CD14-positive monocyte (primary cell): ENCODE results near the gene ROPN1. TPM values are rescaled to one million over a fixed set of nuclear protein-coding genes. Genes with fewer than 3 reads are reported as not detected.

Experiments used
- DNase-seq, 3 donors: peaks; one replicate each; pipeline ENCODE4 v3.0.0-alpha.2; 2011 to 2022
- H2AFZ ChIP-seq: 2 replicates; pipeline ENCODE4 v1.6.0; 2012; ENCODE audit warnings: mild to moderate bottlenecking, low read depth, low read length, inconsistent platforms; ENCODE audit not compliant: insufficient read depth, poor library complexity, severe bottlenecking
- H3K27ac ChIP-seq, 2 donors: 1 replicate in 1 of 2; 2 replicates in 1 of 2; pipeline ENCODE4 v1.5.1; 2012 to 2013; ENCODE audit warnings: low read length in 2 of 2, control low read depth in 1 of 2, inconsistent platforms in 1 of 2, low read depth in 1 of 2, mild to moderate bottlenecking in 1 of 2
- H3K27me3 ChIP-seq, 2 donors: one replicate each; pipeline versions ENCODE4 v1.6.0 to v1.6.1; 2011 to 2013; ENCODE audit warnings: low read length in 2 of 2; ENCODE audit not compliant: control insufficient read depth in 2 of 2, insufficient read depth in 2 of 2
- H3K36me3 ChIP-seq, 2 donors: replicated peaks in 1 of 2; 1 replicate in 1 of 2; 2 replicates in 1 of 2; pipeline versions ENCODE4 v1.5.1 to v1.6.1; 2012 to 2013; ENCODE audit warnings: low read length in 2 of 2, control low read depth in 1 of 2, inconsistent platforms in 1 of 2, mild to moderate bottlenecking in 1 of 2; ENCODE audit not compliant: insufficient read depth in 2 of 2, control insufficient read depth in 1 of 2
- H3K4me1 ChIP-seq, 2 donors: 1 replicate in 1 of 2; 2 replicates in 1 of 2; pipeline versions ENCODE4 v1.5.1 to v1.6.1; 2012 to 2013; ENCODE audit warnings: low read length in 2 of 2, control low read depth in 1 of 2, inconsistent platforms in 1 of 2, mild to moderate bottlenecking in 1 of 2, moderate library complexity in 1 of 2; ENCODE audit not compliant: insufficient read depth in 2 of 2, control insufficient read depth in 1 of 2
- H3K4me2 ChIP-seq: replicated peaks from 2 replicates; pipeline ENCODE3; 2012; ENCODE audit warnings: low read length, moderate library complexity, mild to moderate bottlenecking; ENCODE audit not compliant: poor library complexity, severe bottlenecking; ENCODE audit errors: extremely low read depth
- H3K4me3 ChIP-seq, 3 experiments: fragments of 200-600 bp in 1 of 3; sonication (generic) in 1 of 3; replicated peaks in 1 of 3; 1 replicate in 2 of 3; 2 replicates in 1 of 3; pipeline ENCODE4 v1.5.1; 2011 to 2013; ENCODE audit warnings: low read length in 3 of 3, mild to moderate bottlenecking in 3 of 3, control low read depth in 2 of 3, low read depth in 2 of 3, inconsistent platforms in 1 of 3, moderate library complexity in 1 of 3
- H3K79me2 ChIP-seq: 2 replicates; pipeline ENCODE4 v1.6.0; 2012; ENCODE audit warnings: mild to moderate bottlenecking, control low read depth, inconsistent platforms, low read length, moderate library complexity; ENCODE audit not compliant: insufficient read depth
- H3K9ac ChIP-seq: 2 replicates; pipeline ENCODE4 v1.6.0; 2017; ENCODE audit warnings: low read length, mild to moderate bottlenecking; ENCODE audit not compliant: insufficient read depth, poor library complexity, severe bottlenecking
- H3K9me3 ChIP-seq, 2 donors: replicated peaks in 1 of 2; 1 replicate in 1 of 2; 2 replicates in 1 of 2; pipeline versions ENCODE4 v1.5.1 to v1.6.1; 2012 to 2013; ENCODE audit warnings: low read length in 2 of 2, control low read depth in 1 of 2; ENCODE audit not compliant: control insufficient read depth in 1 of 2, insufficient read depth in 1 of 2
- H4K20me1 ChIP-seq: 2 replicates; pipeline ENCODE4 v1.6.0; 2012; ENCODE audit warnings: mild to moderate bottlenecking, low read length, control low read depth, moderate library complexity; ENCODE audit not compliant: insufficient read depth
- H3K27ac Mint-ChIP-seq, 7 donors: one replicate each; pipeline ENCODE4 v1.8.0; 2020; ENCODE audit warnings: mild to moderate bottlenecking in 7 of 7, mixed read lengths in 7 of 7, moderate library complexity in 6 of 7, inconsistent platforms in 2 of 7
- H3K27me3 Mint-ChIP-seq, 3 donors: one replicate each; pipeline ENCODE4 v1.8.0; 2021 to 2022; ENCODE audit warnings: low read depth in 3 of 3, mild to moderate bottlenecking in 3 of 3, mixed read lengths in 3 of 3, moderate library complexity in 3 of 3, inconsistent platforms in 1 of 3
- H3K36me3 Mint-ChIP-seq, 2 donors: one replicate each; pipeline ENCODE4 v1.8.0; 2020; ENCODE audit warnings: mixed read lengths in 2 of 2, inconsistent platforms in 1 of 2, mild to moderate bottlenecking in 1 of 2
- H3K4me1 Mint-ChIP-seq: one replicate; pipeline ENCODE4 v1.8.0; 2020; ENCODE audit warnings: mild to moderate bottlenecking, mixed read lengths
- H3K4me3 Mint-ChIP-seq, 2 donors: one replicate each; pipeline ENCODE4 v1.8.0; 2020; ENCODE audit warnings: mild to moderate bottlenecking in 2 of 2, mixed read lengths in 2 of 2, moderate library complexity in 1 of 2
- H3K9me3 Mint-ChIP-seq, 7 donors: one replicate each; pipeline ENCODE4 v1.8.0; 2020 to 2022; ENCODE audit warnings: mixed read lengths in 7 of 7, mild to moderate bottlenecking in 6 of 7, moderate library complexity in 6 of 7, inconsistent platforms in 2 of 7
- CTCF ChIP-seq: fragments of 200-600 bp; IDR thresholded peaks from one replicate; pipeline ENCODE4 v1.8.0; 2022; ENCODE audit warnings: antibody characterized with exemption, mild to moderate bottlenecking
- WGBS: methylation state at CpG from one replicate; pipeline ENCODE4 v1.1.5; 2013; ENCODE audit warnings: missing lambda C conversion rate; ENCODE audit not compliant: insufficient coverage; 5-methylcytosine and 5-hydroxymethylcytosine counted together
- intact Hi-C, 2 donors: fragments of 100-400 bp; cut with micrococcal nuclease; formaldehyde crosslinking; loops; one replicate each; pipeline versions ENCODE4 v1.15.0 to v1.15.1; 2023
- polyA plus RNA-seq, 3 donors: library from polyadenylated mRNA; depleted of rRNA in 1 of 3; unstranded in 2 of 3; stranded (reverse) in 1 of 3; fragments of 300-500 nt in 2 of 3; fragments of >200 nt in 1 of 3; fragmentation: Illumina TruSeq in 2 of 3; gene quantifications; 1 replicate in 2 of 3; 2 replicates in 1 of 3; pipeline ENCODE4 v1.2.3, GENCODE V29; 2012 to 2021

Gene ROPN1
- polyA plus RNA-seq, 3 donors: not detected

GRCh38 chr3:123952844-123953520 lies 38.9 kb downstream of the ROPN1 start:
- Histone ChIP-seq H3K27ac (no peak overlapping the region), H3K79me2 (no peaks in the 10 kb centered on the region), H3K36me3 (peaks cover 25 to 51% of the 10 kb centered on the region in 2 donors), H3K9ac (no peak overlapping the region), H3K4me1 (no peaks in the 10 kb centered on the region), H3K27me3 (no peaks in the 10 kb centered on the region), H3K4me2 (no peak overlapping the region), H3K4me3 (no peak overlapping the region), H3K9me3 (no peaks in the 10 kb centered on the region), H2AFZ (no peak overlapping the region), H4K20me1 (no peaks in the 10 kb centered on the region)
- H3K4me3 Mint-ChIP-seq: no peak overlapping the region
- DNase-seq: no peak
- peaks cover 41 to 44% of the 10 kb centered on the region in 2 donors for H3K36me3 Mint-ChIP-seq
- no peaks in the 10 kb centered on the region for H3K27me3 Mint-ChIP-seq
- no peaks in the 10 kb centered on the region for H3K4me1 Mint-ChIP-seq
- no peaks in the 10 kb centered on the region for H3K9me3 Mint-ChIP-seq
- WGBS: 100% methylated on average over 1 of the region's 4 CpGs
- no peak for TF ChIP-seq CTCF
- no peak overlapping the region for H3K27ac Mint-ChIP-seq
- intact Hi-C loops: no loop called here

DNA sequence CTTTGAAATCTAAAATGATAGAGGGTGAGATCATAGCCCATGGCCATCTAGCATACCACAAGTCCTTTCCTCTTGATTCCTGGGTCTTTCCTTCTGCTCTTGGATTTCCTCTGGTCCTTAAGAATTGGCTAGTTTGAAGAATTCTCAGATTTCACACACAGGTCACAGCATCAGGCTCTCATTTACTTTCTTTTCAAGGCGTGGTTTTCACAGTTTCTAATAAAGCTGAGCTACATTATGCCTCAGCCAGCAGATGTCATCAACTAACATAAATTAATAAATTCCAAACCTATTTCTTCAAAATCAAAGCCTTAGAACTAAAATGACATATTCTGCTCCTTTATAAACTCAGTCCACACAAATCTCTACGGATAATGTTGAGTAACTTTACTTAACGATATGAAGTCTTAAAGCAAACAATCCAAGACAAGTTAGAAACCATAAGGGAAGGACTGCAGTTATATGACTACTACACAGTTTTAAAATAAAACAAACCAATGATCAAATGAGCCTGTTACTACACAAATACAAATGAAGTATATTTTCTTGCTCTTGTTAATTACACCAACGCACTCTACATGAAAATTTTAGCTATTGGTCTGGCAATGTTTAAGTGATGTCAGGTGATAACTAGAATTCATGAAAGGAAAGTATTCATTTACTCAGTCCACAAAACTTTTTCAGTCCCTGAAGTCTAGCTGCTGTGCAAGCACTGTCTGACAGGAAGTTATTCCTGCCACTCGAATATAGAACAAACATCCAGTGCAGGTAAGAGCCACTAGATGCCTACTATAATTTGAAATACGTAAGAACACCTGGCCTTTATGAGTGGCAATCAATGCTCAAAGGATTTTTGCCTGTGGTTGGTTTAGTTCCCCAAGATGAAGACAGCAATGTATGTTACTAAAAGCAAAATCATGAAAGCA lies 40.1 kb downstream of the ROPN1 start:
- H3K27me3 Mint-ChIP-seq: no peaks in the 10 kb centered on the region
- peak overlapping the region in 1 of 7 donors; percentile 10 for H3K27ac Mint-ChIP-seq
- Histone ChIP-seq H4K20me1 (no peaks in the 10 kb centered on the region), H3K4me1 (no peaks in the 10 kb centered on the region), H2AFZ (no peak overlapping the region), H3K36me3 (peaks cover 30 to 56% of the 10 kb centered on the region in 2 donors), H3K9ac (no peak overlapping the region), H3K27ac (no peak overlapping the region), H3K9me3 (no peaks in the 10 kb centered on the region), H3K27me3 (no peaks in the 10 kb centered on the region), H3K4me2 (no peak overlapping the region), H3K4me3 (no peak overlapping the region), H3K79me2 (no peaks in the 10 kb centered on the region)
- no peak for DNase-seq
- WGBS: 93% methylated on average over 3 of the region's 6 CpGs
- H3K4me3 Mint-ChIP-seq: no peak overlapping the region
- no peaks in the 10 kb centered on the region for H3K9me3 Mint-ChIP-seq
- TF ChIP-seq CTCF: no peak
- no peaks in the 10 kb centered on the region for H3K4me1 Mint-ChIP-seq
- H3K36me3 Mint-ChIP-seq: peaks cover 44 to 49% of the 10 kb centered on the region in 2 donors
- intact Hi-C loops: no loop called here
